Lung (tissue), 12 donors: ENCODE results near the gene DNAI4. TPM values are rescaled to one million over a fixed set of nuclear protein-coding genes. Genes with fewer than 3 reads are reported as not detected.
"Not testable (repeated sequence)": the region's sequence is repeated elsewhere in the genome, so short reads cannot be mapped to it uniquely, and the experiment has no call there.

Source experiments
- ATAC-seq: fragments of 200-7000 bp; cut with Tn5 transposase; one replicate; pipeline ENCODE4 v1.9.1; 2020; ENCODE audit warnings: moderate number of reproducible peaks; ENCODE audit not compliant: insufficient read depth, low FRiP score
- DNase-seq, 3 donors: peaks; one replicate each; pipeline ENCODE4 v3.0.0-alpha.2; 2013 to 2017
- H3K27ac ChIP-seq, 2 donors: one replicate each; pipeline ENCODE4 v1.5.1; 2013; ENCODE audit warnings: mild to moderate bottlenecking in 2 of 2, moderate library complexity in 2 of 2, control low read depth in 1 of 2, inconsistent platforms in 1 of 2, low read depth in 1 of 2, low read length in 1 of 2
- H3K27me3 ChIP-seq, 3 donors: one replicate each; pipeline ENCODE4 v1.5.1; 2013; ENCODE audit warnings: low read length in 2 of 3; ENCODE audit not compliant: control insufficient read depth in 3 of 3, insufficient read depth in 3 of 3
- H3K36me3 ChIP-seq, 4 donors: one replicate each; pipeline ENCODE4 v1.5.1; 2013; ENCODE audit warnings: low read length in 4 of 4, mild to moderate bottlenecking in 1 of 4, moderate library complexity in 1 of 4; ENCODE audit not compliant: control insufficient read depth in 4 of 4, insufficient read depth in 4 of 4
- H3K4me1 ChIP-seq, 5 donors: one replicate each; pipeline ENCODE4 v1.5.1; 2013; ENCODE audit warnings: low read length in 5 of 5, mild to moderate bottlenecking in 2 of 5, moderate library complexity in 1 of 5; ENCODE audit not compliant: control insufficient read depth in 5 of 5, insufficient read depth in 5 of 5
- H3K4me3 ChIP-seq: one replicate; pipeline ENCODE4 v1.5.1; 2013; ENCODE audit warnings: mild to moderate bottlenecking, control low read depth, moderate library complexity
- H3K9ac ChIP-seq, 2 donors: one replicate each; pipeline ENCODE4 v1.5.1; 2013; ENCODE audit warnings: low read length in 2 of 2, control low read depth in 1 of 2; ENCODE audit not compliant: insufficient read depth in 1 of 2
- H3K9me3 ChIP-seq, 4 donors: one replicate each; pipeline ENCODE4 v1.5.1; 2013; ENCODE audit warnings: low read length in 3 of 4, mild to moderate bottlenecking in 1 of 4, moderate library complexity in 1 of 4; ENCODE audit not compliant: control insufficient read depth in 4 of 4, insufficient read depth in 3 of 4
- CTCF ChIP-seq: IDR thresholded peaks from 2 replicates; pipeline ENCODE4 v1.5.1; 2012; ENCODE audit warnings: mild to moderate bottlenecking; ENCODE audit errors: control extremely low read depth, extremely low read depth
- whole genome bisulfite sequencing, 2 donors: extraction: QIAGEN DNeasy Blood & Tissue Kit; methylation state at CpG; one replicate each; pipeline ENCODE4 v1.1.7; 2013; 5-methylcytosine and 5-hydroxymethylcytosine counted together
- polyA plus RNA-seq, 2 donors: library from polyadenylated mRNA; stranded (reverse); fragments of 200-250 nt; gene quantifications; one replicate each; pipeline ENCODE4 v1.2.1, GENCODE V29; 2013
- total RNA-seq, 2 donors: library from RNA; depleted of rRNA in 1 of 2; stranded (reverse); fragments of >200 nt in 1 of 2; gene quantifications; one replicate each; pipeline ENCODE4 v1.2.1, GENCODE V29; 2014 to 2021
- donor health status: control.
- donor health status: control.
- donor health status: Bipolar disorder and iron deficiency.
- donor health status: healthy.
- donor health status: DM: yes; HTN: yes; CAD: no.

Gene DNAI4
- total and polyA plus RNA-seq, 4 donors: 4.4 to 61.1 (median 15.5) TPM

- Histone ChIP-seq H3K27ac (no peak overlapping the region), H3K9me3 (no peaks in the 10 kb centered on the region), H3K27me3 (no peaks in the 10 kb centered on the region), H3K9ac (no peak overlapping the region), H3K4me1 (peaks cover 0 to 2% (median 0%) of the 10 kb centered on the region in 5 donors), H3K36me3 (peaks cover 0 to 5% (median 0%) of the 10 kb centered on the region in 4 donors), H3K4me3 (no peak overlapping the region)
- WGBS, 2 donors: 50 to 72% methylated on average over 2 of the region's 2 CpGs
- DNase-seq: peak in 1 of 3 donors; percentile 21
- no peak for ATAC-seq
- TF ChIP-seq CTCF: no peak
Measured at GRCh38 chr1:66916320-66916719, 8.3 kb downstream of the DNAI4 start.

GRCh38 chr1:66915203-66915602 lies 9.5 kb downstream of the DNAI4 start:
- not testable (repeated sequence) for ATAC-seq, H3K4me3 ChIP-seq, H3K27me3 ChIP-seq, H3K27ac ChIP-seq, H3K4me1 ChIP-seq, H3K36me3 ChIP-seq, H3K9ac ChIP-seq, DNase-seq, H3K9me3 ChIP-seq
- 95% methylated on average over 1 of the region's 1 CpG for WGBS, 2 donors

DNA sequence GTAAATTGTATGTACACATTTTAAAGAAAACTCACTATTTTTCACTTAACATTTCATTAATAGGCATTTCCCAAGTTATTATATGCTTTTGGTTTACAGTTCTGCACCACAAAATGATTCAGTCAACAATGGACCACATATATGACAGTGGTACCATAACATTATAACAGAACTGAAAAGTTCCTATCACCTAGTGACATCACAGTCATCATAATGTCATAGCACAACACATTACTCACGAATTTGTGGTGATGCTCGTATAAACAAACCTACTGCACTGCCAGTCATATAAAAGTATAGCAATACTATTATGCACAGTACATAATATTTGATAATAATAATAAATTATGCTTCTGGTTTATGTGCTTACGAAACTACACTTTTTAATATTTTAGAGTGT lies 30.9 kb downstream of the DNAI4 start:
- H3K4me1 ChIP-seq: no peaks in the 10 kb centered on the region
- no peaks in the 10 kb centered on the region for H3K27me3 ChIP-seq
- ATAC-seq (no peak), DNase-seq (no peak)
- H3K4me3 ChIP-seq: no peak overlapping the region
- peaks cover 0 to 2% (median 0%) of the 10 kb centered on the region in 4 donors for H3K36me3 ChIP-seq
- H3K9ac ChIP-seq: no peak overlapping the region
- H3K9me3 ChIP-seq: no peaks in the 10 kb centered on the region
- WGBS, 2 donors: 92 to 95% methylated on average over 3 of the region's 3 CpGs
- H3K27ac ChIP-seq: no peak overlapping the region
- no peak for TF ChIP-seq CTCF

GRCh38 chr1:66890621-66891020 lies 34.0 kb downstream of the DNAI4 start:
- WGBS, 2 donors: 95 to 96% methylated on average over 1 of the region's 1 CpG

More at GRCh38 chr1:66890621-66891020, 34.0 kb downstream of the DNAI4 start:
- Histone ChIP-seq H3K4me1 (no peaks in the 10 kb centered on the region), H3K27me3 (no peaks in the 10 kb centered on the region), H3K27ac (no peak overlapping the region), H3K4me3 (no peak overlapping the region), H3K36me3 (no peaks in the 10 kb centered on the region), H3K9ac (no peak overlapping the region), H3K9me3 (no peaks in the 10 kb centered on the region)
- DNase-seq (no peak), ATAC-seq (no peak)
- TF ChIP-seq CTCF: no peak
